Measurements from ENCODE around the gene MRPS26. TPM values are rescaled to one million over a fixed set of nuclear protein-coding genes. Genes with fewer than 3 reads are reported as not detected.

The MRPS26 gene
- total RNA-seq, 2 experiments from 2014 or later, result 63.6 to 70.0 TPM

DNA sequence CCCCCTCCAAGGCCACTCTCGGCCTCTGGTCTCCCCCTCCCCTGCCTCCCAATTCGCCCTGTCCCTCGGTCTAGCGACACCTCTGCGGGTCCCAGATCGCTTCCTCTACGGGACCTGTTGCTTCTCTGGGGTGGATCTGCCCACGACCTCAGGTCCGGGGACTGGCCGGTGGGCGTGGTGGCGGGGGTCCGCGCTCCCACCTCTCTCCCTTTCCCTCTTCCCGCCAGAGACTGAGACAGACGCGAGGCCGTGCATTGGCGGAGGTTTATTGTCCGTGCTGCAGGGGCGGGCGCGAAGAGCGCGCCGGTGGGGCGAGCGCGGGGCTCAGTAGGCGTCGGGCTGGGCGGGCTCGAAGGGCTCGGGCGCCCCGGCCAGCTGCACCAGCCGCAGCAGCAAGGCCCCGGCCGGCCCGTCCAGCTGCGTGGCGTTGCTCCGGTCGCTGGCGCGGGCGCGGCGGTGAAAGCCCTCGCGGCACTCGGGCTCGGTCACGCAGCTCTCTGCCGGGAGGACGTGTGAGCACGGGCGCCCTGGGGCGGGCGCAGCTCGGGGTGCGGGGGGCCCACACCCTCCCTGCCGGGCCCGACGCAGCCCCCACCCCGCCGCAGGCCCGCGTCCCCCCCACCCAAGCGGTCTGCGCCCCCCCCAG, 36.6 kb downstream of the MRPS26 start:
- intact Hi-C loops (cut with micrococcal nuclease), result no loop called here
- no peak for DNase-seq
- Mint-ChIP-seq H3K9me3 (no peaks in the 10 kb centered on the region), H3K4me1 (ENCODE audit: low read depth) (peaks cover 9% of the 10 kb centered on the region), H3K27me3 (peaks cover 43% of the 10 kb centered on the region), H3K36me3 (ENCODE audit: low read depth) (no peaks in the 10 kb centered on the region), H3K4me3 (peak overlapping the region; percentile 43), H3K27ac (no peak overlapping the region)
- ATAC-seq, result peak; percentile 45
- no peak for TF ChIP-seq CTCF (IDR thresholded peaks at IDR 0.05)
- ChIA-PET CTCF (no interaction called here), POLR2A (no interaction called here)

DNA sequence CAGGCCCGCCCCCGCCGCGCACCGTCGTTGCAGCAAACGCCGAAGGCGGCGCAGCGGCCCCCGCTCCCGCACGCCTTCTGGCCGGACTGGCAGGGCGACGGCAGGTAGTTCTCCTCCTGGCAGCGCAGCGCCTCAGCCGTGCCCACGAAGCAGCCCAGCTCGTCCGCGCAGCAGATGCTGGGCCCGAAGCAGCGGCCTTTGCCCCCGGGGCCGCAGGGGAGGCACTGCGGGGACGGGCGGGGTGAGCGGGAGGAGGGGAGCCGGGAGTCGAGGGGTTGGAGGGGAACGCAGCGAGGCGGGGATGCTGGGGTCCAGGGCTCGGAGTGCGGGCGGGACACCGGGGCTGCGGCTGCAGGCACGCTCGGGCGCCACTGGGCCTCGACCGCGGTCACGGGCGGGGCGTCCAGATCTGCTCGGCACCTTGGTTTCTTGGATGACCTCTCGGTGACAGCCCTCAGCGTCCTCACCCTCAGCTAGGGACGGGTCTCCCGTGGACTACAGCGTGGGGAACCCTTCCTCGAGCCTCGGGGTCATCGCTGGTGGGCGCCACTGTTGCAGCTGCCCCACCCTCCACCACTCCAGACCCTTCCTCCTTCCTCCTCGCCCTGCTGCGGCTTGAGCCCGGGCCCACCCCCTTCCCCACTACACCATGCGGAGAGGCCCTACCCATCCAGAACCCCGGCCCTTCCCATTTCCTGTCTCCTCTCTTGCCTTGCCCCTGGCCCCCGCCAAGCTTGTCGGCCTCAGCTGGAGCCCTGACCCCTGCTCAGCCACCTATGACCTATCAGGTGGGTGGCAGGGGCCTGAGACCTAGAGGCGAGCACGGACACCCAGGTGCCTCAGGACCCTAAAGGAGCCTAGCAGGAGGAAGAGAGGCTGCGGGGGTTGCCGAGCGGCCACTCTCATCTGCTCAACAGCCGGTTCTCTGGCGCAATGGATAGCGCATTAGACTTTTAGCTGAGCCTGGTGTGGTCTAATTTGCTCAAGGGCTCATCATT, 37.4 kb downstream of the MRPS26 start:
- DNase-seq (no peak), ATAC-seq (peak; percentile 35)
- CTCF ChIA-PET, result interaction anchor here (0.6 kb wide), 1 partner anchor 32 kb away, joined by 3 read pairs; no protein-coding TSS in a partner anchor
- POLR2A ChIA-PET, result interaction anchor here (0.8 to 1.8 kb wide), 2 partner anchors 11 to 31 kb away, joined by 3 to 4 read pairs; no protein-coding TSS in a partner anchor
- intact Hi-C loops (cut with micrococcal nuclease), result no loop called here
- Mint-ChIP-seq H3K27ac (no peak overlapping the region), H3K4me1 (ENCODE audit: low read depth) (peaks cover 4% of the 10 kb centered on the region), H3K27me3 (peaks cover 39% of the 10 kb centered on the region), H3K36me3 (ENCODE audit: low read depth) (no peaks in the 10 kb centered on the region), H3K4me3 (peak overlapping the region; percentile 38), H3K9me3 (no peaks in the 10 kb centered on the region)
- no peak for TF ChIP-seq CTCF (IDR thresholded peaks at IDR 0.05)

DNA sequence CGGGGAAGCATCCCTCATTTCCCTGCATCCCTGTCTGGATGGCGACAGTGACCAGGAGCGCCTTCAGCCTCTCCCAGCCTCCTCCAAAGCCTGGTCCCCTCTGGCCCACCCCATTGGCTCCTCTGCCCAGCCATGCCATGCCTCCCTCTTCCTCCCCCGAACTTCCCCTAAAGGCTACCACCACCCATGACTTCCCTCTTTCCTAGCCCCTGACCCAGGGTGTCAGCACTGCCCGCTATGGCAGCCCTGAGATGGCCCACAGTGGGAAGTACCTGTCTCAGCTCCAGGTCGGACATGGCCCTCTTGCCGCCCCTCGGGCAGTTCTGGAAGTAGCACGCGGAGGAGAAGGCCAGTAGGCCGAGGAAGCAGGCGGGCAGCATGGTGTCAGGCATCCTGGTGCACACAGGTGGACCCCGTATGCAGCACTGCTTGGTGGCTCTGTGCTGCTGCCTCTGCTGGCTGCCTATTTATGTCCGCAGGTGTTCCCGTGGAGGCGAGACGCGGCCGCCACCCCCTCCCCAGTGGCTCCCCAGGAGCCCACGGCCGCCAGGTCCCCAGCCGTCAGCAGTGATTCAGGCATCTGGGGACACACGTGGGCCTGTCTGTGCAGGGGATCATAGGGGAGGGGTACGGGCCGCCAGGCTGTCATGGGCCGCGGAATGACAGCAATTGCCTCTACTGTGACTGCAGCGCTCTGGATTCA, 38.6 kb downstream of the MRPS26 start, which contains the start of gene AVP:
Gene AVP (minus strand): TSS at position 442 of the 703 bp plus-strand sequence. CDS start 50 bp downstream, at position 392.
- Mint-ChIP-seq H3K27me3 (peaks cover 37% of the 10 kb centered on the region), H3K4me3 (peak within 1 kb of the TSS; percentile 38)

GRCh38 chr20:3084986-3085360, 39.1 kb downstream of the MRPS26 start:
- H3K4me1 Mint-ChIP-seq (ENCODE audit: low read depth), result peaks cover 4% of the 10 kb centered on the region
- ChIA-PET POLR2A (interaction anchor here (1.5 to 1.8 kb wide), 2 partner anchors 9 kb away, joined by 3 to 4 read pairs; no protein-coding TSS in a partner anchor), CTCF (no interaction called here)
- peaks cover 37% of the 10 kb centered on the region for H3K27me3 Mint-ChIP-seq
- H3K36me3 Mint-ChIP-seq (ENCODE audit: low read depth), result no peaks in the 10 kb centered on the region
- DNase-seq, result no peak
- H3K4me3 Mint-ChIP-seq, result no peak overlapping the region
- no peak for TF ChIP-seq CTCF (IDR thresholded peaks at IDR 0.05)
- H3K9me3 Mint-ChIP-seq, result no peaks in the 10 kb centered on the region
- no peak overlapping the region for H3K27ac Mint-ChIP-seq
- intact Hi-C loops (cut with micrococcal nuclease), result no loop called here
- ATAC-seq, result no peak

More for the DNA sequence above, 38.6 kb downstream of the MRPS26 start, which contains the start of gene AVP:
- ChIA-PET CTCF (interaction anchor here (0.6 kb wide), 1 partner anchor 31 kb away, joined by 3 read pairs; no protein-coding TSS in a partner anchor), POLR2A (interaction anchor here (1.5 to 1.8 kb wide), 2 partner anchors 8 to 9 kb away, joined by 3 to 4 read pairs; no protein-coding TSS in a partner anchor)
- no peak for DNase-seq
- Mint-ChIP-seq H3K9me3 (no peaks in the 10 kb centered on the region), H3K27ac (no peak within 1 kb of the TSS), H3K4me1 (ENCODE audit: low read depth) (peaks cover 4% of the 10 kb centered on the region), H3K36me3 (ENCODE audit: low read depth) (no peaks in the 10 kb centered on the region)
- ATAC-seq, result no peak
- no peak for TF ChIP-seq CTCF (IDR thresholded peaks at IDR 0.05)
- intact Hi-C loops (cut with micrococcal nuclease), result no loop called here
